Activated T-cell treated with anti-CD3 and anti-CD28 coated beads for 4 hours (primary cell): ENCODE measurements around the gene TTC36.
A peak's percentile ranks its signal among the peaks of the same experiment; 100 is the strongest.
"Not testable (repeated sequence)": the region's sequence is repeated elsewhere in the genome, so short reads cannot be mapped to it uniquely, and the experiment has no call there.

Source experiments
- DNase-seq: peaks from one replicate; pipeline ENCODE4 v3.0.0-alpha.2; 2020

Gene TTC36, protein sequence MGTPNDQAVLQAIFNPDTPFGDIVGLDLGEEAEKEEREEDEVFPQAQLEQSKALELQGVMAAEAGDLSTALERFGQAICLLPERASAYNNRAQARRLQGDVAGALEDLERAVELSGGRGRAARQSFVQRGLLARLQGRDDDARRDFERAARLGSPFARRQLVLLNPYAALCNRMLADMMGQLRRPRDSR

GRCh38 chr11:118527109-118527508, at the start of gene TTC36:
TTC36 (plus strand) TSS chr11:118527474; CDS start chr11:118527495, 21 bp downstream.
- no peak for DNase-seq

GRCh38 chr11:118481238-118481637, 46.0 kb upstream of the TTC36 start:
- not testable (repeated sequence) for DNase-seq

DNA sequence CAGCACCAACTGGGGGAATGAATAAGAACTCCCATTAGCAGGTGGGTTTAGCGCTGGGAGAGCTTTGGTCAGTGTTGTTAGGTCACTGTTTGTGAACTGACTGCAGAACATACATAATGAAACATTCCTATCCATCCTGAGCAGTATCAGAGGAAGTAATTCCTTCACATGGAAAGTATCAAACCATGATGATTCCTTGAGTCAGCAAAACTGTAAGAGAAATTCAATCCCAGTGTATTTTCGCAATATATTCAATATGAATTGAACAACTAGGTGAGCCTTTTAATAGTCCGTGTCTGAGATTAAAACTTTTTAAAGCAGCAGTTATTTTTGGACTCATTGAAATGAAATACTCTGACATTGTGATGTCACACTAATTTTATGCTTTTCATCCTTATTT, 42.9 kb upstream of the TTC36 start:
- DNase-seq, result no peak

DNA sequence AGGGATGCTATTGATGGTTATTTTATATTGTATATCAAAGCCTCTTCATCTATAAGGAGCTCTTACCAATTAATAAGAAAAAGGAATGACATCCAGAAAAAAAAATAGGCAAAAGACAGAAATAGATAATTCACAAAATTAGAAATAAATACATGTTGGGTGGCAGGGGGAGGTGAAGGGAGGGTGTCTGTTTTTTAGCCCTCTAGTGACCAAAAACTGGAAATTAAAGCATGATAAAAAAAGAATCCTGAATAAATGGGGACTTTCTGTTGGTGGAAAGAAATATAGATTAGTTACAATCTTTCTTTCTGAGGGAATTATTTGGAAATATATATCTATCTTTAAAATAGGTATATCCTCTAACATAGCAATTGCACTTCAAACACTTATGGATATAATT, 42.0 kb upstream of the TTC36 start:
- no peak for DNase-seq

DNA sequence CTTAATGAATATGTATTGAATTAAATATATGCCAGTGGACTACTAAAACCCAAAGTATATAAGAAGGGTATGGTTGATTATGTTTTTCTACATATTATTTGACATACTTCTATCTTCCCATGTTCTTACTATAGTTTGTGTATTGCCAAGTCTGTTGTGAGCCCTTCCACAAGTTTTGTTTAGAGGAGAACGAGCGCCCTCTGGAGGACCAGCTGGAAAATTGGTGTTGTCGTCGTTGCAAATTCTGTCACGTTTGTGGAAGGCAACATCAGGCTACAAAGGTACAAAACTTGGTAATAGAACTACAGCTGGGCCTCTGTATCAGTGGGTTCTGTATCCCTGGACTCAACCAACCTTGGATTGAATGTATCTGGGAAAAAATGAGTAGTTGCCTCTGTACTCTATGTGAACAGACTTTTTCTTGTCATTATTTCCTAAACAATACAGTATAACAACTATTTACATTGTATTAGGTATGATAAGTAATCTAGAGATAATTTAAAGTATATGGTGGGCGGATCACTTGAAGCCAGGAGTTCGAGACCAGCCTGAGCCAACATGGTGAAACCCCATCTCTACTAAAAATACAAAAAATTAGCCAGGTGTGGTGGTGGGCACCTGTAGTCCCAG, 38.7 kb upstream of the TTC36 start:
- peak; percentile 71 for DNase-seq

DNA sequence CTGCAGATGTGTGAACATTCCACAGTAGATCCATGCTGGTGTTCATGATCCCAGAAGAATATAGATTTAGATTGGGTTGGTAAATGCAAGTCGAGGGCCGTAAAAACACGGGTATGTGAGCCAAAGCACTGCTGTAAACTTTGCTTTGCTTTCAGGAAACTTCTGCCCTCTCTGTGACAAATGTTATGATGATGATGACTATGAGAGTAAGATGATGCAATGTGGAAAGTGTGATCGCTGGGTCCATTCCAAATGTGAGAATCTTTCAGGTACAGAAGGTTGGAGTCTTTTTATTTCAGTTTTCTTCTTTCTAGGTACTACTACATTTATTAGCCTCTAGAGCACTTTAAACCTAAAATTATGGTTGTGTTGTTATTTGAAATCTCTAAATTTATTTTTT, 36.2 kb upstream of the TTC36 start:
- DNase-seq, result no peak

DNA sequence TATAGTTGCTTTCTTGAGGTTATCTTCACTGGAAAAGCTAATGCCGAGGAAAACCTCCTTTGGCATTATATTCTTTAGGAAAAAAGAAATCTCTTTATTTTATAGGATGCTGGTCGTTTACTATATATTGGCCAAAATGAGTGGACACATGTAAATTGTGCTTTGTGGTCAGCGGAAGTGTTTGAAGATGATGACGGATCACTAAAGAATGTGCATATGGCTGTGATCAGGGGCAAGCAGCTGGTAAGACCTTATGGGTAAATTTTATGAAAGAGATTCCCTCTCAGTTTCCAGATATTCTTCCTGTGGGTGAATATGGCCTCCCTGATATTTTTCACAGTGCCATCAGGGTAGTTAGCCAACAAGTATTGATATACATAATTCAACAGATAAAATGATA, 29.4 kb upstream of the TTC36 start:
- DNase-seq, result no peak

DNA sequence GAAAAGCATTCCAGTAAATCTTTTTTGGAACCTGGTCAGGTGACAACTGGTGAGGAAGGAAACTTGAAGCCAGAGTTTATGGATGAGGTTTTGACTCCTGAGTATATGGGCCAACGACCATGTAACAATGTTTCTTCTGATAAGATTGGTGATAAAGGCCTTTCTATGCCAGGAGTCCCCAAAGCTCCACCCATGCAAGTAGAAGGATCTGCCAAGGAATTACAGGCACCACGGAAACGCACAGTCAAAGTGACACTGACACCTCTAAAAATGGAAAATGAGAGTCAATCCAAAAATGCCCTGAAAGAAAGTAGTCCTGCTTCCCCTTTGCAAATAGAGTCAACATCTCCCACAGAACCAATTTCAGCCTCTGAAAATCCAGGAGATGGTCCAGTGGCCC, 24.1 kb upstream of the TTC36 start:
- DNase-seq, result no peak

DNA sequence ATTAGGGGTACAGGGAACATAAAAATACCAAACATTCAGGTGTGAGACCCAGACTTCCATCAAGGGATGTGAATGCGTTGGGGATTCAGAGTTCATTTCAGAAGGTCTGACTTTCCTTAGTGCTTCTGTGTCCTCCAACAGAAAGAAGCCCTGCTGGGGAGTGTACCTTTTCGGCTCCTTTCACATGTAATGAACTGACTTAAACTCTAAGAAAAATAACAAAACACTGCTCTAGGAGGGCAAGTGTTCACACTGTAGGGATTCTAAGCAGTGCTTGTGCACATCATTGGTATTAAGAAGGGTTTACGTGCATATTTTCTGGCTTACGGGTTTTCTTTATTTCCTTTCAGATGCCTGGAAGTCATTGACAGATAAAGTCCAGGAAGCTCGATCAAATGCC, 15.7 kb upstream of the TTC36 start:
- no peak for DNase-seq

DNA sequence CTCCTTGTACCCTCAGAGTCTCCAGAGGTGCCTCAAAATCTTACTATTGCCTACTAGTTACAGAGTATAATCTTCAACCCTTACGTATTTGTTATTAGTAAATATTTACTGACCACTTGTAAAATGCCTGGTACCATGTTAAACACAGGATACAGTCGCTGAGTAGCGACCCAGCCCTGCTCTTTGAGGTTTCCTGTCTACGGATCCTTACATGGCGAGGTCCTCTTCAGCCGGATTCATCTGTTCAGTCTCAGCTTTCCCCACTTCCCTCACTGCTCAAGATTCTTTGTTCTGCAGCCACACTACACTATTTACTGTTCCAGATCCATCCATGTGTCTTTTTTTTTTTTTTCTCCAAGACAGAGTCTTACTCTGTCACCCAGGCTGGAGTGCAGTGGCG, 13.2 kb upstream of the TTC36 start:
- no peak for DNase-seq

- DNase-seq, result no peak
Observed at GRCh38 chr11:118519549-118519948, 7.7 kb upstream of the TTC36 start.

GRCh38 chr11:118521892-118522311, 5.4 kb upstream of the TTC36 start:
- no peak for DNase-seq

DNA sequence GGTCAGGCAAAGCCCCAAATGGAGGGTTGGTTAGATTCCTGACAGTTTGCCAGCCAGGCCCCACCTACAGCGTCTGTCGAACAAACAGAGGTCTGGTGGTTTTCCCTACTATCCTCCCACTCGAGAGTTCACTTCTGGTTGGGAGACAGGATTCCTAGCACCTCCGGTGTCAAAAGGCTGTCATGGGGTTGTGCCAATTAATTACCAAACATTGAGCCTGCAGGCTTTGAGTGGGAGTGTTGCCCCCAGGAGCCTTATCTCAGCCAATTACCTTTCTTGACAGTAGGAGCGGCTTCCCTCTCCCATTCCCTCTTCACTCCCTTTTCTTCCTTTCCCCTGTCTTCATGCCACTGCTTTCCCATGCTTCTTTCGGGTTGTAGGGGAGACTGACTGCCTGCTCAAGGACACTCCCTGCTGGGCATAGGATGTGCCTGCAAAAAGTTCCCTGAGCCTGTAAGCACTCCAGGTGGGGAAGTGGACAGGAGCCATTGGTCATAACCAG, 4.7 kb upstream of the TTC36 start:
- DNase-seq, result no peak

DNA sequence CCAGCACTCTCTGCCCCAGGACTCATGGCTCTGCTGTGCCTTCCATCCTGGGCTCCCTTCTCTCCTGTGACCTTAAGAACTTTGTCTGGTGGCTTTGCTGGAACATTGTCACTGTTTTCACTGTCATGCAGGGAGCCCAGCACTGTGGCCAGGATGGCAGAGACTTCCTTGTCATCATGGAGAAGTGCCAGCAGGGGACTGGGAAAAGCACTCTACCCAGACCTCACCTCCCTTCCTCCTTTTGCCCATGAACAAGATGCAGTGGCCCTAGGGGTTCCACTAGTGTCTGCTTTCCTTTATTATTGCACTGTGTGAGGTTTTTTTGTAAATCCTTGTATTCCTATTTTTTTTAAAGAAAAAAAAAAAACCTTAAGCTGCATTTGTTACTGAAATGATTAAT, 2.9 kb upstream of the TTC36 start:
- DNase-seq, result no peak

DNA sequence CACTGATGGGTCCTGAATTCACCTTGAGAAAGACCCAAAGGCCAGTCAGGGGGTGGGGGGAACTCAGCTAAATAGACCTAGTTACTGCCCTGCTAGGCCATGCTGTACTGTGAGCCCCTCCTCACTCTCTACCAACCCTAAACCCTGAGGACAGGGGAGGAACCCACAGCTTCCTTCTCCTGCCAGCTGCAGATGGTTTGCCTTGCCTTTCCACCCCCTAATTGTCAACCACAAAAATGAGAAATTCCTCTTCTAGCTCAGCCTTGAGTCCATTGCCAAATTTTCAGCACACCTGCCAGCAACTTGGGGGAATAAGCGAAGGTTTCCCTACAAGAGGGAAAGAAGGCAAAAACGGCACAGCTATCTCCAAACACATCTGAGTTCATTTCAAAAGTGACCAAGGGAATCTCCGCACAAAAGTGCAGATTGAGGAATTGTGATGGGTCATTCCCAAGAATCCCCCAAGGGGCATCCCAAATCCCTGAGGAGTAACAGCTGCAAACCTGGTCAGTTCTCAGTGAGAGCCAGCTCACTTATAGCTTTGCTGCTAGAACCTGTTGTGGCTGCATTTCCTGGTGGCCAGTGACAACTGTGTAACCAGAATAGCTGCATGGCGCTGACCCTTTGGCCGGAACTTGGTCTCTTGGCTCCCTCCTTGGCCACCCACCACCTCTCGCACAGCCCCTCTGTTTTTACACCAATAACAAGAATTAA, 2.4 kb upstream of the TTC36 start:
- DNase-seq, result no peak

DNA sequence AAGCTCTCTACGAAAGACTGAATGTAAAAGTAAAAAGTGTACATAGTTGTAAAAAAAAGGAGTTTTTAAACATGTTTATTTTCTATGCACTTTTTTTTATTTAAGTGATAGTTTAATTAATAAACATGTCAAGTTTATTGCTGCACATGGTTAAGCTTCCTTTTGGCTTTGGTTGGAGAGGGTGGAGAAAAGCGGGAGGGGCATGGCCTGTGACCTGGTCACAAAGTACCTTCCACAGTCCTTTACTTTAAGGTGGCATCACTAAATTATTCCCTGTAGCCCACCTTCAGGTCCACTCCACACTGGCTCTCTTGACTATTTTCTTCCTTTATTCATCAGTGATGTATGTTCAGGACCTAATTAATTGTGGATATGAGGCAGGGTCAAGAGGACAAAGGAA, 586 bp upstream of the TTC36 start:
- DNase-seq, result no peak

DNA sequence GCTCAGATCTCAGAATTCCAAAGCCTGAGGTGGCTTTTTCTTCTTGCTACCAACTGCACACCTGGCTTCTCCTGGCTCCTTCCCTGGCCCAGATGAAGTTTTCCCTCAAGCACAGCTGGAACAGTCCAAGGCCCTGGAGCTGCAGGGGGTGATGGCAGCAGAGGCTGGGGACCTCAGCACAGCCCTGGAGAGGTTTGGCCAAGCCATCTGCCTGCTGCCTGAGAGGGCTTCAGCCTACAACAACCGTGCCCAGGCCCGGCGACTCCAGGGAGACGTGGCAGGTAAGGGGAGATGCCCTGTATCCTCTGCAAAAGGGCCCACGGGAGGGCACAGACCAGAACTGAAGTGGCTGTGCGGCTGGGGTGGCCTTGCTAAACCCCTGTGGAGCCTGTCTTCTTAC, 1.2 kb downstream of the TTC36 start:
- DNase-seq, result no peak

GRCh38 chr11:118529584-118530175, 2.4 kb downstream of the TTC36 start:
- no peak for DNase-seq

- no peak for DNase-seq
Observed at GRCh38 chr11:118530180-118530682, 3.0 kb downstream of the TTC36 start.

DNA sequence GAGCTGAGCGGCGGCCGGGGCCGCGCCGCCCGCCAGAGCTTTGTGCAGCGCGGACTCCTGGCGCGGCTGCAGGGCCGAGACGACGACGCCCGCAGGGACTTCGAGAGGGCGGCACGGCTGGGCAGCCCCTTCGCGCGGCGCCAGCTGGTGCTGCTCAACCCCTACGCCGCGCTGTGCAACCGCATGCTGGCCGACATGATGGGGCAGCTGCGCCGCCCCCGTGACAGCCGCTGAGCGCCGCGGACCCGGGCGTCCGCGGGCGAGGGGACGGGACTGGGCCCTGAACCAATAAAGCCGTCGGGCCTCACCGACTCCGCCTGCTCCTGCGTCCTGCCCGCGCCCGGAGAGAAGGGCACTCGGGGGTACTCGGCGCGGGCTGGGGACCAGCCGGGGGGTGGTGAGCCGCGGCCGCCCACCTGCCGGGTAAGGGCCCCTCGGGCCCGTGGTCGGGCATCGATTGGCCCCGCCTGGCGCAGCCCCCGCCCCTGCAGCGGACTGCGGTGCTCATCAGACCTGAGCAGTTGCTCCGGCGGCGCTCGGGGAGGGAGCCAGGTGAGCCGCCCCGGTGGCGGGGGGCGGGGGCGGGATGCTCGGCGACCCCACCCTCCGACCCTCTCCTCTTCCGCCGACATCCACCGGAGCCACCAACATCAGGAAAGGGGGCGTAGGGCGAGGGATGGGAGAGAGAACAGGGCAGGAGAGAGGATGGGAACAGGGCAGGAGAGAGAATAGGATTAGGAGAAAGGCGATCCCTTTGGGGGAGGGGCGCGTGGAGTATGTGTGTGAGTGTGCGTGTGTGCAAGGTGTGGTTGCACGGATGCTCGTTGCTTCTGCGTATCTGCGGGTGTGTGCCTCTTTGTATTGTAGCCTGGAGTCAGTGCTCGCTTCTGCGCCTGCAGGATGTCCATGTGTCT, 3.7 kb downstream of the TTC36 start, which contains the start of gene TMEM25:
TMEM25 (plus strand) TSS at position 510 of the 914 bp plus-strand sequence. CDS start 610 bp downstream, outside the sequence.
- peak; percentile 62 for DNase-seq

DNA sequence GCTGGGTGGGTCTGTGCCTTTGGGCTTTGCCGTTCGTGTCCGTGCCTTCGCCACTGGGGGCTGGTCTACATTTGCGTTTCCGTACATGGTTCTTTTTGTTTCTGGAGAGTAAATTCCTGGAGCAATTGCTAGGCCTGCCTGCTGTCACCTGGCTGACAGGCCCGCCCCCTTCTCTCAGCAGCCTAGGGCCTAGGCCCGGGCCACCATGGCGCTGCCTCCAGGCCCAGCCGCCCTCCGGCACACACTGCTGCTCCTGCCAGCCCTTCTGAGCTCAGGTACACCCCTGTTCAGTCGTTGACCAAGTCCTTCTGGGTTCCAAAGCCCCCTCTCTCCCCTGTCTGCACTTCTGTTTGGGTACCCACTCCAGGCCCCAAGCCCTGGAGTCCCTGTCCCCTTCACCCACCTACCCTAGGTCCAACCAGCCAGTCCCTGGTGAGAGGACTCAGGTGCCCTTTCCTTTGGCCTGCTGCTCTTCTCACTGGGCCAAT, 4.4 kb downstream of the TTC36 start:
- DNase-seq, result no peak

DNA sequence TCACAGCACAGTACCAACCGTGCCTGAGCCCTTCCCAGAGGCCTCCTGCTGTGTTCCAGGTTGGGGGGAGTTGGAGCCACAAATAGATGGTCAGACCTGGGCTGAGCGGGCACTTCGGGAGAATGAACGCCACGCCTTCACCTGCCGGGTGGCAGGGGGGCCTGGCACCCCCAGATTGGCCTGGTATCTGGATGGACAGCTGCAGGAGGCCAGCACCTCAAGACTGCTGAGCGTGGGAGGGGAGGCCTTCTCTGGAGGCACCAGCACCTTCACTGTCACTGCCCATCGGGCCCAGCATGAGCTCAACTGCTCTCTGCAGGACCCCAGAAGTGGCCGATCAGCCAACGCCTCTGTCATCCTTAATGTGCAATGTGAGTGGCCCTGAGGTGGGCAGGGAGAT, 4.8 kb downstream of the TTC36 start:
- no peak for DNase-seq
